ENCODE results near the gene CDKN2C. TPM values are rescaled to one million over a fixed set of nuclear protein-coding genes. Genes with fewer than 3 reads are reported as not detected.

CDKN2C gene
- polyA plus RNA-seq, 1 donor from 2014 or later = 0.25 TPM

DNA sequence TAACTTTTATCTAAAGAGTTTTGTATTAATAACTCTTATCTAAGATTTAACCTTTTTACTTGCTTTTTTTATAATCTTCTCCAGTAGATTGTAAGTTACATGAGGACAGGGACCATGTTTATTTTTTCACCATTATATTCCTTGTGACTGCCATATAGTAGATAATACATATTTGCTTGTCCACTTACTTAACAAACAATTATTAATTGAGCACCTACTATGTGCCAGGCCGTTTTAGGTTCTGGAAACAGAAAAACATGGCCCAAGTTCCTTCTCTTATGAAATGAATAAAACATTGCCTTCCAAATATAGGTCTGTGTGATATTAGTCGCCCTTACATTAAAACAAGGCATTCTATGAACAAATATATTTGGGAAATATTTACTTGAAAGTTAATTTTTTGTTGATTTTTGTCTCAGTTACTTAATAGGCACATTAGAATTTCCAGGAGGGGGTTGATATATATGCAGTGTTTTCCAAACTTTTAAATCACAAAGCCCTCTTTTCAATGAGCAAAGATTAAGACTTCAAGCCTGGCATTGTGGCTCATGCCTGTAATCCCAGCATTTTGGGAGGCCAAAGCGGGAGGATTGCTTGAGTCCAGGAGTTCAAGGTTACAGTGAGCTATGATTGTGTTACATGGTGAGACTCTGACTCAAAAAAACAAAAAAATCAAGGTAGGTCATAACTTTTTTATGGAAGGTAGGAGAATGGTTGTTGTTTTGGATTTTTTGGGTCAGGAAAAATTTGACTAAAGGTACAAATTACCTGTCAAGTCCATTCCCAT, 22.7 kb downstream of the CDKN2C start:
- TF ChIP-seq, protein P1, sequence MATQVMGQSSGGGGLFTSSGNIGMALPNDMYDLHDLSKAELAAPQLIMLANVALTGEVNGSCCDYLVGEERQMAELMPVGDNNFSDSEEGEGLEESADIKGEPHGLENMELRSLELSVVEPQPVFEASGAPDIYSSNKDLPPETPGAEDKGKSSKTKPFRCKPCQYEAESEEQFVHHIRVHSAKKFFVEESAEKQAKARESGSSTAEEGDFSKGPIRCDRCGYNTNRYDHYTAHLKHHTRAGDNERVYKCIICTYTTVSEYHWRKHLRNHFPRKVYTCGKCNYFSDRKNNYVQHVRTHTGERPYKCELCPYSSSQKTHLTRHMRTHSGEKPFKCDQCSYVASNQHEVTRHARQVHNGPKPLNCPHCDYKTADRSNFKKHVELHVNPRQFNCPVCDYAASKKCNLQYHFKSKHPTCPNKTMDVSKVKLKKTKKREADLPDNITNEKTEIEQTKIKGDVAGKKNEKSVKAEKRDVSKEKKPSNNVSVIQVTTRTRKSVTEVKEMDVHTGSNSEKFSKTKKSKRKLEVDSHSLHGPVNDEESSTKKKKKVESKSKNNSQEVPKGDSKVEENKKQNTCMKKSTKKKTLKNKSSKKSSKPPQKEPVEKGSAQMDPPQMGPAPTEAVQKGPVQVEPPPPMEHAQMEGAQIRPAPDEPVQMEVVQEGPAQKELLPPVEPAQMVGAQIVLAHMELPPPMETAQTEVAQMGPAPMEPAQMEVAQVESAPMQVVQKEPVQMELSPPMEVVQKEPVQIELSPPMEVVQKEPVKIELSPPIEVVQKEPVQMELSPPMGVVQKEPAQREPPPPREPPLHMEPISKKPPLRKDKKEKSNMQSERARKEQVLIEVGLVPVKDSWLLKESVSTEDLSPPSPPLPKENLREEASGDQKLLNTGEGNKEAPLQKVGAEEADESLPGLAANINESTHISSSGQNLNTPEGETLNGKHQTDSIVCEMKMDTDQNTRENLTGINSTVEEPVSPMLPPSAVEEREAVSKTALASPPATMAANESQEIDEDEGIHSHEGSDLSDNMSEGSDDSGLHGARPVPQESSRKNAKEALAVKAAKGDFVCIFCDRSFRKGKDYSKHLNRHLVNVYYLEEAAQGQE (IDR thresholded peaks at IDR 0.05; ENCODE audit: borderline replicate concordance) = no peak
- TF ChIP-seq EP300 (conservative IDR thresholded peaks at IDR 0.05; ENCODE audit: poor library complexity, severe bottlenecking) (no peak), EZH2 (IDR thresholded peaks at IDR 0.05; ENCODE audit: borderline replicate concordance, insufficient read depth, low read length, poor library complexity, severe bottlenecking) (no peak), RAD21 (conservative IDR thresholded peaks at IDR 0.05) (no peak), TAF1 (IDR thresholded peaks at IDR 0.05; ENCODE audit: low read depth) (no peak), MXI1 (conservative IDR thresholded peaks at IDR 0.05; ENCODE audit: poor library complexity, severe bottlenecking) (no peak), POLR2AphosphoS5 (IDR thresholded peaks at IDR 0.05) (no peak), SMC3 (conservative IDR thresholded peaks at IDR 0.05; ENCODE audit: poor library complexity) (no peak)
- TF ChIP-seq, protein P2, sequence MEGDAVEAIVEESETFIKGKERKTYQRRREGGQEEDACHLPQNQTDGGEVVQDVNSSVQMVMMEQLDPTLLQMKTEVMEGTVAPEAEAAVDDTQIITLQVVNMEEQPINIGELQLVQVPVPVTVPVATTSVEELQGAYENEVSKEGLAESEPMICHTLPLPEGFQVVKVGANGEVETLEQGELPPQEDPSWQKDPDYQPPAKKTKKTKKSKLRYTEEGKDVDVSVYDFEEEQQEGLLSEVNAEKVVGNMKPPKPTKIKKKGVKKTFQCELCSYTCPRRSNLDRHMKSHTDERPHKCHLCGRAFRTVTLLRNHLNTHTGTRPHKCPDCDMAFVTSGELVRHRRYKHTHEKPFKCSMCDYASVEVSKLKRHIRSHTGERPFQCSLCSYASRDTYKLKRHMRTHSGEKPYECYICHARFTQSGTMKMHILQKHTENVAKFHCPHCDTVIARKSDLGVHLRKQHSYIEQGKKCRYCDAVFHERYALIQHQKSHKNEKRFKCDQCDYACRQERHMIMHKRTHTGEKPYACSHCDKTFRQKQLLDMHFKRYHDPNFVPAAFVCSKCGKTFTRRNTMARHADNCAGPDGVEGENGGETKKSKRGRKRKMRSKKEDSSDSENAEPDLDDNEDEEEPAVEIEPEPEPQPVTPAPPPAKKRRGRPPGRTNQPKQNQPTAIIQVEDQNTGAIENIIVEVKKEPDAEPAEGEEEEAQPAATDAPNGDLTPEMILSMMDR (IDR thresholded peaks at IDR 0.05; ENCODE audit: poor library complexity, severe bottlenecking) = no peak
- H3F3A ChIP-seq (ENCODE audit: insufficient read depth, low read length, poor library complexity, severe bottlenecking) = no peaks in the 10 kb centered on the region
- no peaks in the 10 kb centered on the region for H3K9me2 ChIP-seq (ENCODE audit: insufficient read depth, low read length)
- H3K9ac ChIP-seq (ENCODE audit: low read length) = no peak overlapping the region
- no peaks in the 10 kb centered on the region for H3K9me3 ChIP-seq (ENCODE audit: low read length)
- H3K36me3 ChIP-seq (ENCODE audit: insufficient read depth, low read length) = no peaks in the 10 kb centered on the region
- H3K27me3 ChIP-seq (ENCODE audit: insufficient read depth, low read depth, low read length) = no peaks in the 10 kb centered on the region
- H3K4me2 ChIP-seq (ENCODE audit: low read length) = no peak overlapping the region
- H4K20me1 ChIP-seq (ENCODE audit: insufficient read depth) = no peaks in the 10 kb centered on the region
- no peak overlapping the region for H2AFZ ChIP-seq (ENCODE audit: low read depth, low read length)
- no peak overlapping the region for H3K27ac ChIP-seq (ENCODE audit: low read length)
- no peak overlapping the region for H3K4me3 ChIP-seq (ENCODE audit: low read length)
- H3K79me2 ChIP-seq (replicated peaks; ENCODE audit: insufficient read depth, low read length) = no peaks in the 10 kb centered on the region

GRCh38 chr1:50993645-50994044, 23.6 kb downstream of the CDKN2C start:
- H3F3A ChIP-seq (ENCODE audit: insufficient read depth, low read length, poor library complexity, severe bottlenecking) = no peaks in the 10 kb centered on the region
- H3K9me3 ChIP-seq (ENCODE audit: low read length) = no peaks in the 10 kb centered on the region
- no peaks in the 10 kb centered on the region for H3K79me2 ChIP-seq (replicated peaks; ENCODE audit: insufficient read depth, low read length)
- no peaks in the 10 kb centered on the region for H3K9me2 ChIP-seq (ENCODE audit: insufficient read depth, low read length)
- H3K4me2 ChIP-seq (ENCODE audit: low read length) = no peak overlapping the region
- no peaks in the 10 kb centered on the region for H3K27me3 ChIP-seq (ENCODE audit: insufficient read depth, low read depth, low read length)
- H3K4me3 ChIP-seq (ENCODE audit: low read length) = no peak overlapping the region
- H3K36me3 ChIP-seq (ENCODE audit: insufficient read depth, low read length) = no peaks in the 10 kb centered on the region
- H2AFZ ChIP-seq (ENCODE audit: low read depth, low read length) = no peak overlapping the region
- H4K20me1 ChIP-seq (ENCODE audit: insufficient read depth) = no peaks in the 10 kb centered on the region
- no peak for TF ChIP-seq EP300 (conservative IDR thresholded peaks at IDR 0.05; ENCODE audit: poor library complexity, severe bottlenecking)
- no peak for TF ChIP-seq TAF1 (IDR thresholded peaks at IDR 0.05; ENCODE audit: low read depth)
- TF ChIP-seq, protein P1 (IDR thresholded peaks at IDR 0.05; ENCODE audit: borderline replicate concordance) = no peak
- no peak for TF ChIP-seq POLR2AphosphoS5 (IDR thresholded peaks at IDR 0.05)
- TF ChIP-seq RAD21 (conservative IDR thresholded peaks at IDR 0.05) = no peak
- TF ChIP-seq MXI1 (conservative IDR thresholded peaks at IDR 0.05; ENCODE audit: poor library complexity, severe bottlenecking) = no peak
- H3K27ac ChIP-seq (ENCODE audit: low read length) = no peak overlapping the region
- no peak overlapping the region for H3K9ac ChIP-seq (ENCODE audit: low read length)
